SK-N-SH (cell line): ENCODE data around the gene GRM2. TPM values are rescaled to one million over a fixed set of nuclear protein-coding genes. Genes with fewer than 3 reads are reported as not detected.

ENCODE experiments used
- CTCF ChIA-PET: fragments of 300-600, 350-600 bp; formaldehyde crosslinking; extraction: SDS; loops from one replicate; lab custom pipeline; 2021; lab: Yijun Ruan, JAX
- POLR2A ChIA-PET: fragments of 350-600 bp; sonication (Branson Sonifier 250); formaldehyde crosslinking; extraction: SDS; loops from one replicate; lab custom pipeline; 2020; ENCODE audit warnings: antibody characterized with exemption, inconsistent platforms; lab: Yijun Ruan, JAX
- DNase-seq: peaks from one replicate; pipeline ENCODE4 v3.0.0; 2012
- H2AFZ ChIP-seq: fragments of 200-600 bp; sonication (generic); 2 replicates; pipeline ENCODE4 v1.8.1; 2016; ENCODE audit warnings: antibody characterized with exemption, mild to moderate bottlenecking, low read depth
- H3F3A ChIP-seq: fragments of 200-600 bp; sonication (generic); replicated peaks from 2 replicates; pipeline ENCODE3; 2016; ENCODE audit warnings: antibody characterized with exemption, mild to moderate bottlenecking; ENCODE audit not compliant: insufficient read depth
- H3K27ac ChIP-seq, 2 experiments: fragments of 200-500 bp in 1 of 2; fragments of 200-600 bp in 1 of 2; sonication (Bioruptor generic) in 1 of 2; sonication (generic), shearing (Covaris generic) in 1 of 2; 2 replicates each; pipeline versions ENCODE4 v1.5.1 to v1.6.1; 2014 to 2016; ENCODE audit warnings: low read depth in 2 of 2, inconsistent platforms in 1 of 2, low read length in 1 of 2, mild to moderate bottlenecking in 1 of 2, mixed read lengths in 1 of 2
- H3K27me3 ChIP-seq: fragments of 200-600 bp; sonication (generic), shearing (Covaris generic); 2 replicates; pipeline ENCODE4 v1.6.1; 2016; ENCODE audit warnings: mixed run types; ENCODE audit not compliant: insufficient read depth
- H3K36me3 ChIP-seq, 2 experiments: fragments of 200-500 bp in 1 of 2; fragments of 200-600 bp in 1 of 2; sonication (Bioruptor generic) in 1 of 2; sonication (generic) in 1 of 2; replicated peaks in 1 of 2; 2 replicates each; pipeline versions ENCODE3 to v1.5.1; 2014 to 2016; ENCODE audit warnings: low read length in 1 of 2, mild to moderate bottlenecking in 1 of 2; ENCODE audit not compliant: insufficient read depth in 2 of 2, control insufficient read depth in 1 of 2
- H3K4me1 ChIP-seq, 2 experiments: fragments of 200-500 bp in 1 of 2; fragments of 200-600 bp in 1 of 2; sonication (Bioruptor generic) in 1 of 2; sonication (generic), shearing (Covaris generic) in 1 of 2; 2 replicates each; pipeline versions ENCODE4 v1.5.1 to v1.6.1; 2014 to 2016; ENCODE audit warnings: low read depth in 1 of 2, low read length in 1 of 2, mixed run types in 1 of 2; ENCODE audit not compliant: insufficient read depth in 2 of 2, control insufficient read depth in 1 of 2
- H3K4me2 ChIP-seq: fragments of 200-600 bp; sonication (generic), shearing (Covaris generic); 2 replicates; pipeline ENCODE4 v1.6.1; 2017; ENCODE audit warnings: mixed run types
- H3K4me3 ChIP-seq, 2 experiments: fragments of 200-500 bp in 1 of 2; fragments of 200-600 bp in 1 of 2; sonication (Bioruptor generic) in 1 of 2; sonication (generic), shearing (Covaris generic) in 1 of 2; 2 replicates each; pipeline versions ENCODE4 v1.5.1 to v1.8.1; 2014 to 2016; ENCODE audit warnings: low read depth in 2 of 2, inconsistent platforms in 1 of 2, low read length in 1 of 2, mild to moderate bottlenecking in 1 of 2, mixed read lengths in 1 of 2, moderate library complexity in 1 of 2
- H3K79me2 ChIP-seq: fragments of 200-600 bp; sonication (generic); 2 replicates; pipeline ENCODE4 v1.8.1; 2017; ENCODE audit warnings: mild to moderate bottlenecking; ENCODE audit not compliant: insufficient read depth
- H3K9ac ChIP-seq: fragments of 200-600 bp; sonication (generic); 2 replicates; pipeline ENCODE4 v1.6.1; 2017; ENCODE audit warnings: mixed run types
- H3K9me2 ChIP-seq: fragments of 200-600 bp; sonication (generic); 2 replicates; pipeline ENCODE4 v1.6.1; 2017; ENCODE audit warnings: mixed run types
- H3K9me3 ChIP-seq: fragments of 200-600 bp; sonication (generic); 2 replicates; pipeline ENCODE4 v1.6.1; 2017; ENCODE audit warnings: mixed run types, mild to moderate bottlenecking, moderate library complexity
- H4K20me1 ChIP-seq: fragments of 200-600 bp; sonication (generic); 2 replicates; pipeline ENCODE4 v1.6.1; 2017; ENCODE audit warnings: mild to moderate bottlenecking, mixed run types; ENCODE audit not compliant: insufficient read depth
- CHD2 ChIP-seq: fragments of 150-350 bp; IDR thresholded peaks from 2 replicates; pipeline ENCODE4 v1.6.1; 2018; ENCODE audit warnings: low read length; ENCODE audit not compliant: partially characterized antibody
- EP300 ChIP-seq, 2 experiments: IDR thresholded peaks; 2 replicates each; pipeline versions ENCODE4 v1.4.0 to v1.6.1; 2012; ENCODE audit warnings: borderline replicate concordance in 1 of 2, low read depth in 1 of 2, low read length in 1 of 2
- GABPA ChIP-seq: IDR thresholded peaks from 2 replicates; pipeline ENCODE4 v1.4.0; 2012; ENCODE audit warnings: low read depth, mild to moderate bottlenecking
- JUND ChIP-seq: IDR thresholded peaks from 2 replicates; pipeline ENCODE4 v1.4.0; 2012
- MAX ChIP-seq: IDR thresholded peaks from 2 replicates; pipeline ENCODE4 v1.4.0; 2012; ENCODE audit warnings: low read depth
- MXI1 ChIP-seq: IDR thresholded peaks from 2 replicates; pipeline ENCODE4 v1.6.1; 2012; ENCODE audit warnings: mild to moderate bottlenecking, low read depth, low read length, improper control_type of control experiment
- NFIC ChIP-seq: IDR thresholded peaks from 2 replicates; pipeline ENCODE4 v1.4.0; 2012; ENCODE audit warnings: borderline replicate concordance
- RAD21 ChIP-seq: IDR thresholded peaks from 2 replicates; pipeline ENCODE4 v1.6.1; 2012; ENCODE audit warnings: mild to moderate bottlenecking, low read length
- RFX5 ChIP-seq: IDR thresholded peaks from 2 replicates; pipeline ENCODE4 v1.6.1; 2012; ENCODE audit warnings: mild to moderate bottlenecking, improper control_type of control experiment, low read length
- TAF1 ChIP-seq: IDR thresholded peaks from 2 replicates; pipeline ENCODE4 v1.6.1; 2012; ENCODE audit warnings: low read depth, mild to moderate bottlenecking, low read length, moderate library complexity, borderline replicate concordance
- TCF12 ChIP-seq: IDR thresholded peaks from 2 replicates; pipeline ENCODE4 v1.4.0; 2012
- USF2 ChIP-seq: fragments of 150-350 bp; IDR thresholded peaks from 2 replicates; pipeline ENCODE4 v1.6.1; 2017; ENCODE audit warnings: antibody characterized with exemption, low read length, low read depth, borderline replicate concordance
- WGBS: methylation state at CpG from one replicate; pipeline ENCODE4 v1.1.6; 2017; ENCODE audit warnings: low lambda C conversion rate; 5-methylcytosine and 5-hydroxymethylcytosine counted together
- polyA plus RNA-seq, 3 experiments: library from polyadenylated mRNA; depleted of rRNA; stranded (reverse); fragments of >200 nt; gene quantifications; 2 replicates each; pipeline ENCODE4 v1.2.3, GENCODE V29; 2012
- TF ChIP-seq, protein P1 (sequence below): fragments of 150-350 bp; IDR thresholded peaks from 2 replicates; pipeline ENCODE4 v1.6.1; 2016; ENCODE audit warnings: mild to moderate bottlenecking, low read depth, low read length
- TF ChIP-seq, protein P2 (sequence below): IDR thresholded peaks from 2 replicates; pipeline ENCODE4 v1.4.0; 2012; ENCODE audit warnings: low read depth, borderline replicate concordance

Gene GRM2
- polyA plus RNA-seq, 1 of the 3 experiments (the other 2 are of a cell fraction): 0.15 TPM

DNA sequence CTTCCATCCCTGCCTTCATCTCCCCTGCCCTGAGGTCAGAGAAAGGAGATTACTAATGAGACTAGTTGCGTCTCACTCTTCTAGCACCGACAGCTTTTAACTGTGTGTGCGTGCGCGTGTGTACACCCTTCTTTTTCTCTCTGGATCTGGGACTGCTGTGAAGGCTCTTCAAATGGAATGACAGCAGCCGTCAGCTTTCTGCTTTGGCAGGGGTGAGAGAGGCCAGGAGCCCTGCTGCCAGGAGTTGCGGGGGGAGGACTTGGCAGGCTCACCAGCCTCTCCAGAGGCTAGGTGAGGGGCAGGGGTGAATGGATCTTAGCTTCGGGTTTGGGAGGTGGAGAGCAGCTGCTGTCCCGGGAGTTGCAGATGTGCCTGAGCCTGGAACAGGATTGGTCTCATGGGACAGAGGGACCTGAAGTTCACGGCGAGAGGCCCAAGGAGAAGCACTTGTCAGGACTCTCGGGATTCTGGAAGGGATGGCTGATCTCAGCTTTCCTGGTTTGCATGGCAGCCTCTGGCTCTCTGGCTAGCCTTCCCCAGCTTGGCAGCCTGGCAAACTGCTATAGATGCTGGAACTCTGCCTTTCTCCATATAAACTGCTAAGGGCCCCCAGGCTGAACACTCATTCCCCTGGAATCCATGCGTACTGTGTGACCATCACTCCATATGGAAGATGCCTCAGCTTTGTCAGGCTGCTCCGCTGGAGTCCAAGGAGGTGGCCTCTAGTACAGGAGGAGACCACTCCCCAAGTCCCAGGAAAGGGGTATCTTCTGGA, 19.2 kb upstream of the GRM2 start (continued):
- TF ChIP-seq TCF12 (no peak), MXI1 (no peak), RFX5 (no peak), GABPA (no peak)
- TF ChIP-seq, protein P1, sequence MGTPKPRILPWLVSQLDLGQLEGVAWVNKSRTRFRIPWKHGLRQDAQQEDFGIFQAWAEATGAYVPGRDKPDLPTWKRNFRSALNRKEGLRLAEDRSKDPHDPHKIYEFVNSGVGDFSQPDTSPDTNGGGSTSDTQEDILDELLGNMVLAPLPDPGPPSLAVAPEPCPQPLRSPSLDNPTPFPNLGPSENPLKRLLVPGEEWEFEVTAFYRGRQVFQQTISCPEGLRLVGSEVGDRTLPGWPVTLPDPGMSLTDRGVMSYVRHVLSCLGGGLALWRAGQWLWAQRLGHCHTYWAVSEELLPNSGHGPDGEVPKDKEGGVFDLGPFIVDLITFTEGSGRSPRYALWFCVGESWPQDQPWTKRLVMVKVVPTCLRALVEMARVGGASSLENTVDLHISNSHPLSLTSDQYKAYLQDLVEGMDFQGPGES: no peak
- TF ChIP-seq, all 33 proteins: peak for 0

GRCh38 chr3:51688206-51688600, 18.7 kb upstream of the GRM2 start:
- CTCF ChIA-PET: interaction anchor here (1.9 kb wide), 1 partner anchor 186 kb away, joined by 10 read pairs; no protein-coding TSS in a partner anchor
- no peak overlapping the region for H3K4me3 ChIP-seq

More at GRCh38 chr3:51688206-51688600, 18.7 kb upstream of the GRM2 start:
- H3K36me3 ChIP-seq: peaks cover 5 to 61% of the 10 kb centered on the region in 2 experiments
- POLR2A ChIA-PET: no interaction called here
- no peak overlapping the region for H3K9ac ChIP-seq
- H3K79me2 ChIP-seq: no peaks in the 10 kb centered on the region
- no peaks in the 10 kb centered on the region for H3K9me2 ChIP-seq
- H3F3A ChIP-seq: no peaks in the 10 kb centered on the region
- no peak overlapping the region for H3K27ac ChIP-seq
- no peak overlapping the region for H3K4me2 ChIP-seq
- WGBS: 85% methylated on average over 3 of the region's 3 CpGs
- H3K27me3 ChIP-seq: no peaks in the 10 kb centered on the region
- no peak for DNase-seq
- TF ChIP-seq USF2 (no peak), MAX (no peak), CHD2 (no peak), TCF12 (no peak), EP300 (IDR thresholded peaks at IDR 0.05; ENCODE audit: borderline replicate concordance in 1 of 2, low read depth in 1 of 2, low read length in 1 of 2) (no peak), RAD21 (no peak), TAF1 (no peak), JUND (no peak), NFIC (no peak), RFX5 (no peak)
- TF ChIP-seq, protein P1: no peak
- TF ChIP-seq, protein P2, sequence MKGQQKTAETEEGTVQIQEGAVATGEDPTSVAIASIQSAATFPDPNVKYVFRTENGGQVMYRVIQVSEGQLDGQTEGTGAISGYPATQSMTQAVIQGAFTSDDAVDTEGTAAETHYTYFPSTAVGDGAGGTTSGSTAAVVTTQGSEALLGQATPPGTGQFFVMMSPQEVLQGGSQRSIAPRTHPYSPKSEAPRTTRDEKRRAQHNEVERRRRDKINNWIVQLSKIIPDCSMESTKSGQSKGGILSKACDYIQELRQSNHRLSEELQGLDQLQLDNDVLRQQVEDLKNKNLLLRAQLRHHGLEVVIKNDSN: no peak
- TF ChIP-seq, all 33 proteins: peak for 0
- Histone ChIP-seq H4K20me1 (peaks cover 6% of the 10 kb centered on the region; the same call in 1 of the 2 replicates), H3K9me3 (no peaks in the 10 kb centered on the region), H3K4me1 (no peaks in the 10 kb centered on the region), H2AFZ (no peak overlapping the region)
